Caco-2 (cell line): Measurements from ENCODE around the gene SLC22A23. TPM values are rescaled to one million over a fixed set of nuclear protein-coding genes. Genes with fewer than 3 reads are reported as not detected.

Source experiments
- BruUV-seq: library from RNA; stranded (reverse); fragments of 400-500 nt; replicated peaks from 2 replicates; lab custom pipeline; 2021; lab: Mats Ljungman, UMichigan
- CTCF ChIA-PET: fragments of 300-600 bp; sonication (Branson Sonifier 250); formaldehyde crosslinking; loops from one replicate; lab custom pipeline; 2022; ENCODE audit warnings: antibody characterized with exemption; lab: Charles Lee
- POLR2A ChIA-PET: fragments of 300-600 bp; sonication (Branson Sonifier 250); formaldehyde crosslinking; loops from one replicate; lab custom pipeline; 2022; ENCODE audit warnings: antibody characterized with exemption; lab: Charles Lee
- DNase-seq, 2 experiments: peaks; one replicate each; pipeline versions ENCODE4 v3.0.0 to v3.0.0-alpha.2; 2020 to 2022
- H3K27me3 ChIP-seq: replicated peaks from 2 replicates; pipeline ENCODE4 v1.6.0; 2011; ENCODE audit warnings: low read length; ENCODE audit not compliant: control insufficient read depth, insufficient read depth
- H3K36me3 ChIP-seq: 2 replicates; pipeline ENCODE4 v1.5.1; 2011; ENCODE audit warnings: low read length; ENCODE audit not compliant: control insufficient read depth, insufficient read depth
- H3K4me1 ChIP-seq: fragments of 250-450 bp; sonication (Bioruptor Pico); 2 replicates; pipeline ENCODE4 v1.5.1; 2020; ENCODE audit warnings: mild to moderate bottlenecking
- H3K4me3 ChIP-seq: 2 replicates; pipeline ENCODE4 v1.5.1; 2011; ENCODE audit warnings: low read depth, mild to moderate bottlenecking, control low read depth, low read length
- H3K9me3 ChIP-seq: fragments of 250-450 bp; sonication (Bioruptor Pico); 2 replicates; pipeline ENCODE4 v1.5.1; 2020; ENCODE audit warnings: mild to moderate bottlenecking, moderate library complexity
- H3K27ac Mint-ChIP-seq: one replicate; pipeline ENCODE4 v1.8.0; 2022; ENCODE audit warnings: mixed read lengths; ENCODE audit not compliant: unreplicated experiment
- H3K27me3 Mint-ChIP-seq: one replicate; pipeline ENCODE4 v1.8.0; 2022; ENCODE audit warnings: mixed read lengths; ENCODE audit not compliant: insufficient read depth, unreplicated experiment
- H3K36me3 Mint-ChIP-seq: one replicate; pipeline ENCODE4 v1.8.0; 2022; ENCODE audit warnings: mild to moderate bottlenecking, mixed read lengths; ENCODE audit not compliant: insufficient read depth, unreplicated experiment
- H3K4me1 Mint-ChIP-seq: one replicate; pipeline ENCODE4 v1.8.0; 2022; ENCODE audit warnings: low read depth, mixed read lengths; ENCODE audit not compliant: unreplicated experiment
- H3K4me3 Mint-ChIP-seq: one replicate; pipeline ENCODE4 v1.8.0; 2022; ENCODE audit warnings: mild to moderate bottlenecking, moderate library complexity, mixed read lengths; ENCODE audit not compliant: unreplicated experiment
- H3K9me3 Mint-ChIP-seq: one replicate; pipeline ENCODE4 v1.8.0; 2022; ENCODE audit warnings: mixed read lengths; ENCODE audit not compliant: unreplicated experiment
- CTCF ChIP-seq, 2 experiments: fragments of 200-600 bp in 1 of 2; IDR thresholded peaks; 1 replicate in 1 of 2; 2 replicates in 1 of 2; pipeline versions ENCODE4 v1.5.1 to v1.8.0; 2011 to 2022; ENCODE audit warnings: antibody characterized with exemption in 1 of 2, control low read depth in 1 of 2, inconsistent platforms in 1 of 2, low read depth in 1 of 2, low read length in 1 of 2, mild to moderate bottlenecking in 1 of 2, moderate library complexity in 1 of 2; ENCODE audit not compliant: insufficient read depth in 1 of 2, severe bottlenecking in 1 of 2, unreplicated experiment in 1 of 2
- intact Hi-C: fragments of 100-400 bp; cut with micrococcal nuclease; formaldehyde crosslinking; loops from one replicate; pipeline ENCODE4 v1.10.0; 2022; ENCODE audit not compliant: unreplicated experiment
- total RNA-seq: library from RNA; stranded (reverse); gene quantifications from 2 replicates; pipeline ENCODE4 v1.2.3, GENCODE V29; 2022

SLC22A23 gene
- total RNA-seq, 1 experiment from 2014 or later, result 45.5 TPM

GRCh38 chr6:3326981-3327380 lies 129.9 kb downstream of the SLC22A23 start:
- Mint-ChIP-seq H3K4me1 (peaks cover 13% of the 10 kb centered on the region), H3K36me3 (peaks cover 19% of the 10 kb centered on the region), H3K27me3 (no peaks in the 10 kb centered on the region), H3K9me3 (no peaks in the 10 kb centered on the region), H3K4me3 (no peak overlapping the region), H3K27ac (no peak overlapping the region)
- BruUV-seq, result no TSS peak
- TF ChIP-seq CTCF (IDR thresholded peaks at IDR 0.05; ENCODE audit: insufficient read depth in 1 of 2, low read depth in 1 of 2, low read length in 1 of 2, severe bottlenecking in 1 of 2, unreplicated experiment in 1 of 2), result no peak
- POLR2A ChIA-PET, result no interaction called here
- Histone ChIP-seq H3K27me3 (no peaks in the 10 kb centered on the region), H3K9me3 (no peaks in the 10 kb centered on the region), H3K4me1 (no peaks in the 10 kb centered on the region; the same call in 1 of the 2 replicates), H3K4me3 (no peak overlapping the region), H3K36me3 (no peaks in the 10 kb centered on the region; the same call in 1 of the 2 replicates)
- DNase-seq, result no peak
- CTCF ChIA-PET, result no interaction called here
- intact Hi-C loops, result no loop called here

- no peak for TF ChIP-seq CTCF (IDR thresholded peaks at IDR 0.05; ENCODE audit: insufficient read depth in 1 of 2, low read depth in 1 of 2, low read length in 1 of 2, severe bottlenecking in 1 of 2, unreplicated experiment in 1 of 2)
- Mint-ChIP-seq H3K27ac (no peak overlapping the region), H3K36me3 (peaks cover 19% of the 10 kb centered on the region), H3K4me3 (no peak overlapping the region), H3K9me3 (no peaks in the 10 kb centered on the region), H3K4me1 (peaks cover 13% of the 10 kb centered on the region), H3K27me3 (no peaks in the 10 kb centered on the region)
- no peaks in the 10 kb centered on the region for H3K9me3 ChIP-seq
- ChIA-PET POLR2A (no interaction called here), CTCF (no interaction called here)
- no TSS peak for BruUV-seq
- no peak overlapping the region for H3K4me3 ChIP-seq
- no peaks in the 10 kb centered on the region; the same call in 1 of the 2 replicates for H3K4me1 ChIP-seq
- DNase-seq, result no peak
- no peaks in the 10 kb centered on the region for H3K27me3 ChIP-seq
- no peaks in the 10 kb centered on the region; the same call in 1 of the 2 replicates for H3K36me3 ChIP-seq
- intact Hi-C loops, result no loop called here
These were observed 130.5 kb downstream of the SLC22A23 start for GRCh38 chr6:3326184-3326971.

- intact Hi-C loops, result no loop called here
- H3K27me3 Mint-ChIP-seq, result no peaks in the 10 kb centered on the region
- H3K4me3 Mint-ChIP-seq, result no peak overlapping the region
- DNase-seq, result no peak
- no peaks in the 10 kb centered on the region; the same call in 1 of the 2 replicates for H3K4me1 ChIP-seq
- TF ChIP-seq CTCF (IDR thresholded peaks at IDR 0.05; ENCODE audit: insufficient read depth in 1 of 2, low read depth in 1 of 2, low read length in 1 of 2, severe bottlenecking in 1 of 2, unreplicated experiment in 1 of 2), result no peak
- H3K36me3 ChIP-seq, result no peaks in the 10 kb centered on the region; the same call in 1 of the 2 replicates
- H3K36me3 Mint-ChIP-seq, result peaks cover 27% of the 10 kb centered on the region
- H3K4me1 Mint-ChIP-seq, result peaks cover 13% of the 10 kb centered on the region
- CTCF ChIA-PET, result no interaction called here
- no TSS peak for BruUV-seq
- POLR2A ChIA-PET, result no interaction called here
- no peak overlapping the region for H3K27ac Mint-ChIP-seq
- H3K9me3 ChIP-seq, result no peaks in the 10 kb centered on the region
- no peaks in the 10 kb centered on the region for H3K9me3 Mint-ChIP-seq
- H3K4me3 ChIP-seq, result no peak overlapping the region
- no peaks in the 10 kb centered on the region for H3K27me3 ChIP-seq
These were observed 131.6 kb downstream of the SLC22A23 start for GRCh38 chr6:3325210-3325609.
